Liver (tissue), 9 donors: ENCODE measurements around the gene STRIP2. TPM values are rescaled to one million over a fixed set of nuclear protein-coding genes. Genes with fewer than 3 reads are reported as not detected.
"Not testable (repeated sequence)": the region's sequence is repeated elsewhere in the genome, so short reads cannot be mapped to it uniquely, and the experiment has no call there.

Experiments used
- DNase-seq: peaks from one replicate; pipeline ENCODE4 v3.0.0-alpha.2; 2017; ENCODE audit warnings: low spot score
- H3K27ac ChIP-seq, 2 donors: one replicate each; pipeline ENCODE4 v1.7.0; 2013; ENCODE audit warnings: inconsistent platforms in 2 of 2, low read length in 2 of 2, control low read depth in 1 of 2, low read depth in 1 of 2, mild to moderate bottlenecking in 1 of 2
- H3K27me3 ChIP-seq, 4 donors: one replicate each; pipeline versions ENCODE4 v1.6.1 to v1.7.0; 2013; ENCODE audit warnings: low read length in 3 of 4, inconsistent platforms in 1 of 4, mild to moderate bottlenecking in 1 of 4, moderate library complexity in 1 of 4; ENCODE audit not compliant: control insufficient read depth in 4 of 4, insufficient read depth in 4 of 4
- H3K36me3 ChIP-seq, 4 donors: one replicate each; pipeline versions ENCODE4 v1.6.1 to v1.7.0; 2013; ENCODE audit warnings: low read length in 3 of 4, mild to moderate bottlenecking in 3 of 4, low read depth in 1 of 4, moderate library complexity in 1 of 4; ENCODE audit not compliant: control insufficient read depth in 4 of 4, insufficient read depth in 3 of 4
- H3K4me1 ChIP-seq, 4 donors: one replicate each; pipeline versions ENCODE4 v1.6.1 to v1.7.0; 2013; ENCODE audit warnings: low read length in 3 of 4, mild to moderate bottlenecking in 3 of 4, moderate library complexity in 1 of 4; ENCODE audit not compliant: control insufficient read depth in 4 of 4, insufficient read depth in 4 of 4
- H3K4me3 ChIP-seq, 3 donors: one replicate each; pipeline versions ENCODE4 v1.6.1 to v1.7.0; 2013; ENCODE audit warnings: low read length in 3 of 3, control low read depth in 1 of 3, low read depth in 1 of 3, mild to moderate bottlenecking in 1 of 3
- H3K9ac ChIP-seq, 2 donors: one replicate each; pipeline ENCODE4 v1.7.0; 2013; ENCODE audit warnings: low read length in 2 of 2, mild to moderate bottlenecking in 2 of 2, moderate library complexity in 2 of 2, control low read depth in 1 of 2, low read depth in 1 of 2
- H3K9me3 ChIP-seq, 4 donors: one replicate each; pipeline versions ENCODE4 v1.6.1 to v1.7.0; 2013; ENCODE audit warnings: low read length in 3 of 4; ENCODE audit not compliant: control insufficient read depth in 4 of 4
- EGR1 ChIP-seq, 2 donors: IDR thresholded peaks; 2 replicates each; pipeline ENCODE4 v1.6.1; 2016 to 2018; ENCODE audit warnings: antibody characterized with exemption in 2 of 2, low read depth in 2 of 2
- FOXA2 ChIP-seq: IDR thresholded peaks from 2 replicates; pipeline ENCODE4 v1.6.1; 2016; ENCODE audit warnings: antibody characterized with exemption
- GABPA ChIP-seq, 2 donors: IDR thresholded peaks in 1 of 2; conservative IDR thresholded peaks in 1 of 2; 2 replicates each; pipeline ENCODE4 v1.6.1; 2016; ENCODE audit warnings: antibody characterized with exemption in 2 of 2, mild to moderate bottlenecking in 1 of 2, moderate library complexity in 1 of 2
- HNF4A ChIP-seq, 2 donors: conservative IDR thresholded peaks; 2 replicates each; pipeline ENCODE4 v1.6.1; 2016; ENCODE audit warnings: antibody characterized with exemption in 2 of 2, mild to moderate bottlenecking in 2 of 2
- HNF4G ChIP-seq: IDR thresholded peaks from 2 replicates; pipeline ENCODE4 v1.6.1; 2016; ENCODE audit warnings: antibody characterized with exemption
- RAD21 ChIP-seq, 2 donors: IDR thresholded peaks; 2 replicates each; pipeline ENCODE4 v1.6.1; 2016; ENCODE audit warnings: antibody characterized with exemption in 2 of 2, mild to moderate bottlenecking in 2 of 2
- REST ChIP-seq: IDR thresholded peaks from 2 replicates; pipeline ENCODE4 v1.6.1; 2016; ENCODE audit warnings: antibody characterized with exemption, mild to moderate bottlenecking
- SP1 ChIP-seq: IDR thresholded peaks from 2 replicates; pipeline ENCODE4 v1.6.1; 2018; ENCODE audit warnings: antibody characterized with exemption, mild to moderate bottlenecking
- TAF1 ChIP-seq: conservative IDR thresholded peaks from 2 replicates; pipeline ENCODE4 v1.6.1; 2016; ENCODE audit warnings: antibody characterized with exemption, mild to moderate bottlenecking
- YY1 ChIP-seq: IDR thresholded peaks from 2 replicates; pipeline ENCODE4 v1.6.1; 2016; ENCODE audit warnings: antibody characterized with exemption, mild to moderate bottlenecking
- WGBS: extraction: QIAGEN DNeasy Blood & Tissue Kit; methylation state at CpG from one replicate; pipeline ENCODE4 v1.1.7; 2013; 5-methylcytosine and 5-hydroxymethylcytosine counted together
- polyA plus RNA-seq, 2 donors: library from polyadenylated mRNA; stranded (reverse) in 1 of 2; unstranded in 1 of 2; fragments of 200-250 nt in 1 of 2; fragments of >200 nt in 1 of 2; fragmentation: Nextera tagmentation in 1 of 2; extraction: Ambion mirVana in 1 of 2; gene quantifications; one replicate each; pipeline versions ENCODE4 v1.2.1 to v1.2.3, GENCODE V29; 2013 to 2015
- total RNA-seq, 2 donors: library from RNA; depleted of rRNA; stranded (reverse); fragments of >200 nt; gene quantifications; one replicate each; pipeline ENCODE4 v1.2.3, GENCODE V29; 2014
- TF ChIP-seq, protein P1 (sequence below): IDR thresholded peaks from 2 replicates; pipeline ENCODE4 v1.6.1; 2016; ENCODE audit warnings: antibody characterized with exemption
- TF ChIP-seq, protein P2 (sequence below): IDR thresholded peaks from 2 replicates; pipeline ENCODE4 v1.6.1; 2016; ENCODE audit warnings: antibody characterized with exemption
- TF ChIP-seq, protein P3 (sequence below): IDR thresholded peaks from 2 replicates; pipeline ENCODE4 v1.6.1; 2016; ENCODE audit warnings: antibody characterized with exemption
- TF ChIP-seq, protein P4 (sequence below): fragments of 150-350 bp; IDR thresholded peaks from 2 replicates; pipeline ENCODE4 v1.5.1; 2017; ENCODE audit warnings: improper control_type of control experiment, low read depth, low read length; ENCODE audit not compliant: missing input control
- donor health status: healthy.
- donor health status: healthy.
- donor health status: healthy.
- donor health status: healthy.
- donor health status: healthy.

Gene STRIP2
- total and polyA plus RNA-seq, 4 donors = 0.18 to 4.8 (median 0.35) TPM

- WGBS = 90% methylated on average over 2 of the region's 2 CpGs
- not testable (repeated sequence) for H3K4me1 ChIP-seq, H3K36me3 ChIP-seq, DNase-seq, H3K4me3 ChIP-seq, H3K27me3 ChIP-seq, H3K27ac ChIP-seq, H3K9me3 ChIP-seq, H3K9ac ChIP-seq
Measured at GRCh38 chr7:129448608-129449007, 14.4 kb downstream of the STRIP2 start.

- Histone ChIP-seq H3K27ac (no peak overlapping the region), H3K9ac (no peak overlapping the region), H3K4me1 (no peaks in the 10 kb centered on the region), H3K4me3 (no peak overlapping the region), H3K9me3 (peaks cover 0 to 2% (median 0%) of the 10 kb centered on the region in 4 donors), H3K36me3 (no peaks in the 10 kb centered on the region), H3K27me3 (no peaks in the 10 kb centered on the region)
- no peak for DNase-seq
- TF ChIP-seq GABPA (IDR thresholded peaks at IDR 0.05 in 1 of 2, conservative IDR thresholded peaks at IDR 0.05 in 1 of 2) (no peak), HNF4A (conservative IDR thresholded peaks at IDR 0.05) (no peak), RAD21 (IDR thresholded peaks at IDR 0.05) (no peak), EGR1 (IDR thresholded peaks at IDR 0.05; ENCODE audit: low read depth in 2 of 2) (no peak), YY1 (no peak), HNF4G (no peak), FOXA2 (no peak), TAF1 (no peak), REST (no peak), SP1 (no peak)
- TF ChIP-seq, protein P1, sequence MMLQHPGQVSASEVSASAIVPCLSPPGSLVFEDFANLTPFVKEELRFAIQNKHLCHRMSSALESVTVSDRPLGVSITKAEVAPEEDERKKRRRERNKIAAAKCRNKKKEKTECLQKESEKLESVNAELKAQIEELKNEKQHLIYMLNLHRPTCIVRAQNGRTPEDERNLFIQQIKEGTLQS = no peak
- TF ChIP-seq, protein P2, sequence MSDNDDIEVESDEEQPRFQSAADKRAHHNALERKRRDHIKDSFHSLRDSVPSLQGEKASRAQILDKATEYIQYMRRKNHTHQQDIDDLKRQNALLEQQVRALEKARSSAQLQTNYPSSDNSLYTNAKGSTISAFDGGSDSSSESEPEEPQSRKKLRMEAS = no peak
- TF ChIP-seq, protein P3, sequence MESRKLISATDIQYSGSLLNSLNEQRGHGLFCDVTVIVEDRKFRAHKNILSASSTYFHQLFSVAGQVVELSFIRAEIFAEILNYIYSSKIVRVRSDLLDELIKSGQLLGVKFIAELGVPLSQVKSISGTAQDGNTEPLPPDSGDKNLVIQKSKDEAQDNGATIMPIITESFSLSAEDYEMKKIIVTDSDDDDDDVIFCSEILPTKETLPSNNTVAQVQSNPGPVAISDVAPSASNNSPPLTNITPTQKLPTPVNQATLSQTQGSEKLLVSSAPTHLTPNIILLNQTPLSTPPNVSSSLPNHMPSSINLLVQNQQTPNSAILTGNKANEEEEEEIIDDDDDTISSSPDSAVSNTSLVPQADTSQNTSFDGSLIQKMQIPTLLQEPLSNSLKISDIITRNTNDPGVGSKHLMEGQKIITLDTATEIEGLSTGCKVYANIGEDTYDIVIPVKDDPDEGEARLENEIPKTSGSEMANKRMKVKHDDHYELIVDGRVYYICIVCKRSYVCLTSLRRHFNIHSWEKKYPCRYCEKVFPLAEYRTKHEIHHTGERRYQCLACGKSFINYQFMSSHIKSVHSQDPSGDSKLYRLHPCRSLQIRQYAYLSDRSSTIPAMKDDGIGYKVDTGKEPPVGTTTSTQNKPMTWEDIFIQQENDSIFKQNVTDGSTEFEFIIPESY = no peak
- TF ChIP-seq, protein P4, sequence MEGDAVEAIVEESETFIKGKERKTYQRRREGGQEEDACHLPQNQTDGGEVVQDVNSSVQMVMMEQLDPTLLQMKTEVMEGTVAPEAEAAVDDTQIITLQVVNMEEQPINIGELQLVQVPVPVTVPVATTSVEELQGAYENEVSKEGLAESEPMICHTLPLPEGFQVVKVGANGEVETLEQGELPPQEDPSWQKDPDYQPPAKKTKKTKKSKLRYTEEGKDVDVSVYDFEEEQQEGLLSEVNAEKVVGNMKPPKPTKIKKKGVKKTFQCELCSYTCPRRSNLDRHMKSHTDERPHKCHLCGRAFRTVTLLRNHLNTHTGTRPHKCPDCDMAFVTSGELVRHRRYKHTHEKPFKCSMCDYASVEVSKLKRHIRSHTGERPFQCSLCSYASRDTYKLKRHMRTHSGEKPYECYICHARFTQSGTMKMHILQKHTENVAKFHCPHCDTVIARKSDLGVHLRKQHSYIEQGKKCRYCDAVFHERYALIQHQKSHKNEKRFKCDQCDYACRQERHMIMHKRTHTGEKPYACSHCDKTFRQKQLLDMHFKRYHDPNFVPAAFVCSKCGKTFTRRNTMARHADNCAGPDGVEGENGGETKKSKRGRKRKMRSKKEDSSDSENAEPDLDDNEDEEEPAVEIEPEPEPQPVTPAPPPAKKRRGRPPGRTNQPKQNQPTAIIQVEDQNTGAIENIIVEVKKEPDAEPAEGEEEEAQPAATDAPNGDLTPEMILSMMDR = no peak
Measured at GRCh38 chr7:129450295-129450694, 16.1 kb downstream of the STRIP2 start.
